Bronchial epithelial cell (primary cell): ENCODE data around the gene CWC22. TPM values are rescaled to one million over a fixed set of nuclear protein-coding genes. Genes with fewer than 3 reads are reported as not detected.

Experiments used
- DNase-seq: peaks from one replicate; pipeline ENCODE4 v3.0.0-alpha.2; 2010; ENCODE audit warnings: low read depth
- FAIRE-seq: peaks from 2 replicates; lab custom pipeline; 2011; peaks lifted over from hg19 to GRCh38; lab: Jason Lieb, UNC
- H3K27me3 ChIP-seq: 2 replicates; pipeline ENCODE4 v1.5.1; 2011; ENCODE audit warnings: low read length; ENCODE audit not compliant: control insufficient read depth, insufficient read depth
- H3K36me3 ChIP-seq: 2 replicates; pipeline ENCODE4 v1.5.1; 2011; ENCODE audit warnings: low read length; ENCODE audit not compliant: control insufficient read depth, insufficient read depth
- H3K4me3 ChIP-seq: 2 replicates; pipeline ENCODE4 v1.5.1; 2011; ENCODE audit warnings: mild to moderate bottlenecking, low read depth, low read length, control low read depth
- total RNA-seq: library from RNA; depleted of rRNA; stranded (reverse); fragments of >200 nt; gene quantifications from 2 replicates; pipeline ENCODE4 v1.2.1, GENCODE V29; 2014
- TF ChIP-seq, protein P1 (sequence below): IDR thresholded peaks from 2 replicates; pipeline ENCODE4 v1.5.1; 2011; ENCODE audit warnings: mild to moderate bottlenecking, moderate library complexity, low read length, control low read depth, inconsistent platforms; ENCODE audit not compliant: insufficient read depth, severe bottlenecking

The CWC22 gene
- total RNA-seq, 1 donor from 2014 or later = 13.4 TPM

DNA sequence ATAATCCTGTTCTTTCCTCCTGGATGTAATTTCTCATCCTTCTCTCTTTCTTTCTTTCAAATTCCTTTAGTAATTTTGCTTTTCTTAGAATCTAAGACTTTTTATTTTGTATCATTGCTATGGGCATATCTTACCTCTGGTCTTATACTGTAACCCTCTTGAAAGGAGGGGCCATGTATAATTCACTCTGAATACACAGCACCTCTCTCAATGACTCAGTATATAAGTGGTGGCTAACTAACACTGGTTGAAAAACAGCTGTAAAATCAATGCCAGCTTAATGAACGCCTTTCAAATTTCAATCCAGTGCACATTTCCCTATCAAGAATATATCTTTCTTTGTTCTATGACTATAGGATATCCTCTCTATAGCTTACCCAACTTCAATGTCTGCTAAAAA is 53.7 kb downstream of the CWC22 start:
- Histone ChIP-seq H3K4me3 (no peak overlapping the region), H3K27me3 (no peaks in the 10 kb centered on the region), H3K36me3 (peaks cover 4% of the 10 kb centered on the region)
- TF ChIP-seq, protein P1, sequence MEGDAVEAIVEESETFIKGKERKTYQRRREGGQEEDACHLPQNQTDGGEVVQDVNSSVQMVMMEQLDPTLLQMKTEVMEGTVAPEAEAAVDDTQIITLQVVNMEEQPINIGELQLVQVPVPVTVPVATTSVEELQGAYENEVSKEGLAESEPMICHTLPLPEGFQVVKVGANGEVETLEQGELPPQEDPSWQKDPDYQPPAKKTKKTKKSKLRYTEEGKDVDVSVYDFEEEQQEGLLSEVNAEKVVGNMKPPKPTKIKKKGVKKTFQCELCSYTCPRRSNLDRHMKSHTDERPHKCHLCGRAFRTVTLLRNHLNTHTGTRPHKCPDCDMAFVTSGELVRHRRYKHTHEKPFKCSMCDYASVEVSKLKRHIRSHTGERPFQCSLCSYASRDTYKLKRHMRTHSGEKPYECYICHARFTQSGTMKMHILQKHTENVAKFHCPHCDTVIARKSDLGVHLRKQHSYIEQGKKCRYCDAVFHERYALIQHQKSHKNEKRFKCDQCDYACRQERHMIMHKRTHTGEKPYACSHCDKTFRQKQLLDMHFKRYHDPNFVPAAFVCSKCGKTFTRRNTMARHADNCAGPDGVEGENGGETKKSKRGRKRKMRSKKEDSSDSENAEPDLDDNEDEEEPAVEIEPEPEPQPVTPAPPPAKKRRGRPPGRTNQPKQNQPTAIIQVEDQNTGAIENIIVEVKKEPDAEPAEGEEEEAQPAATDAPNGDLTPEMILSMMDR = no peak
- no peak for DNase-seq
- FAIRE-seq = no peak

DNA sequence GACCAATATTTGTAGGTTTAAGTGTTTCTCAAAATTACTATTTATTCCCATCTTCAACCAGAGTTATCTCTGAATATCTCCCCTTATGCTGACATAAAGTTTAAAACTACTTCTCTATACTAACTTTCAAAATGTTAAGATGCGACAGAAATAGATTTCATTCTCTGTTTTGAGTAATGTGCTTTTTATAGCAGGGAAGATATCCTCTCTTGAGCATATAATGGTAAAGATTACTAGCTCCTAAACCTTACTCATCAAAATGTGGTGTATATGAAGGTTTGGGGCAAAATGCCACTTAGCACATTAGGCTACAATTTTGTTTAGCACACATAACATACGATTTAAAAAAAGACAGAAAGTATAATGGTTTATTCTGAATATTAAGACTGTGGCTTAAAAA is 54.4 kb downstream of the CWC22 start:
- DNase-seq (no peak), FAIRE-seq (no peak)
- peaks cover 4% of the 10 kb centered on the region for H3K36me3 ChIP-seq
- TF ChIP-seq, protein P1 = no peak
- no peak overlapping the region for H3K4me3 ChIP-seq
- H3K27me3 ChIP-seq = no peaks in the 10 kb centered on the region

DNA sequence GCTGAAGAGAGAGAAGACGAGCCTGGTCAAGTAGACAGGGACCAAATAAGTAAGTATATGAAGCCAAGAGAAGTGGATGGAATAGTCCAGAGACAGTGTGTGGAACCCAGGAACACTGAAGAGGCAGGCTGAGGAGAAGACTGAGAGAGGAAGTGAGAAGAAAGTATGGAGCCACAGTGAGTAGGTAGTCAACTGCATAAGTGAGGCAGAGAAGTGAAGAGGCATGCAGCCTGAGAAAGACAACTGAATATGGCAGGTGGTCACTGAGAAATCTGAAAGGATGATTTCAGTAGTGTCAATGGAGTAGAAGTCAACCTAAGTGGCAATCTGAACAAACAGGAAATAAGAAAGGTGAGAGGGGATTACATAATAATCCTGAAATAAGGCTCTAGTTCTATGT is 55.4 kb downstream of the CWC22 start:
- peak; percentile 13 for FAIRE-seq
- peaks cover 6% of the 10 kb centered on the region for H3K36me3 ChIP-seq

DNA sequence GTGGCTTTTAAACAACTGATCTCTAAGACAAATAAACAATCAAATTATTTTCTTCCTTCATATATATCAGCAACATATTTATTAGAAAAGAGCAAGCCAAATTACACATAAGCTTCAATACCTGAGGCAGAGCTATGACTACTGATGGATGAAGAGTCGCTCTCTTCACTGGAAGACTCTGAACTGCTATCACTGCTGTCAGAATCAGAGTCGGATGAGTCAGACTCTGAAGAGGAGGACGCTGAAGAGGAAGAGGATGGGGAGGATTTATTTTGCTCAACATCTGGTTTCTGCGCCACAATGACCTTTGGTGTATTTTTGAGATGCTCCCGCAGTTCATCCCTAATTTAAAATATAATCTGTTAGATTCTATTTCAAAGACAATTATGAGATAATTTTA is 56.7 kb downstream of the CWC22 start:
- TF ChIP-seq, protein P1 = no peak
- Histone ChIP-seq H3K4me3 (no peak overlapping the region), H3K27me3 (no peaks in the 10 kb centered on the region), H3K36me3 (peaks cover 7% of the 10 kb centered on the region)
- FAIRE-seq (no peak), DNase-seq (no peak)

More for the DNA sequence above, 55.4 kb downstream of the CWC22 start:
- TF ChIP-seq, protein P1 = no peak
- Histone ChIP-seq H3K27me3 (no peaks in the 10 kb centered on the region), H3K4me3 (no peak overlapping the region)
- DNase-seq = no peak

DNA sequence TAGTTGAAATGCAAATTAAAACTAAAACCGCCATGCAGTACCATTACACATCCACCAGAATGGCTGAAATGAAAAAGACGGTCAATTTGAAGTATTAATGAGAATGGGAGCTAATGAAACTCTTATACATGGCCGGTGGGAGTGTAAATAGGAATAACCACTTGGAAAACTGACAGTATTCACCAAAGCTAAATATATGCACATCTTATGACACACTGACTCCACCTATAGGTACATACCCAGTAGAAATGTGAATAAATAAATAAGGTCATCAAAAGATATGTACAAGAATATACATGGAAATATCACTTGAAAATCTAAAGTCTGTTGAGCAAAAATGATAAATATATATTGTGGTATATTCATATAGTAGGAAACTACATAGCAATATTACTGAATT is 57.7 kb downstream of the CWC22 start:
- Histone ChIP-seq H3K4me3 (no peak overlapping the region), H3K27me3 (no peaks in the 10 kb centered on the region), H3K36me3 (peaks cover 8% of the 10 kb centered on the region)
- FAIRE-seq = no peak
- no peak for DNase-seq
- TF ChIP-seq, protein P1 = no peak

DNA sequence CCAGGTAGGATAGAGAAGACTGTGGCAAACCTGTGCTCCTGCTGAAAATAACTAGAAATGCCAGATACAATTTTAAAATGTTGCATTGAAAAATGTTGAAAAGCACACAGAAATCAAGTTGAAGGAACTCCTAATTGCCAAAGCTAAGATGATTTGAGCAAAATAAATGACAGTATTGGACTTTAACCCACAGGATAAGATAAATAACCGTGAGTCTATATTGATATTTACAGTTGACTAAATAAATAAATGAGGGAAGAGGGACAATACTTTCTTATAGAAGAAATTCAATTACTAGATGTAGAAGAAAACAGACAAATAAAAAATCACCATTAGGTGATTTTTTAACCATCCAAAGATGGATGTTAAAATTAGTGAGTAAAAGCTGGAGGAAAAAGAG is 59.0 kb downstream of the CWC22 start:
- TF ChIP-seq, protein P1 = no peak
- Histone ChIP-seq H3K36me3 (peaks cover 8% of the 10 kb centered on the region), H3K4me3 (no peak overlapping the region), H3K27me3 (no peaks in the 10 kb centered on the region)
- DNase-seq = no peak
- FAIRE-seq = no peak
